Measurements from ENCODE around the gene ARMC8. TPM values are rescaled to one million over a fixed set of nuclear protein-coding genes. Genes with fewer than 3 reads are reported as not detected.

Gene ARMC8
- total RNA-seq, 4 donors from 2014 or later: 57.2 to 91.8 (median 59.5) TPM

DNA sequence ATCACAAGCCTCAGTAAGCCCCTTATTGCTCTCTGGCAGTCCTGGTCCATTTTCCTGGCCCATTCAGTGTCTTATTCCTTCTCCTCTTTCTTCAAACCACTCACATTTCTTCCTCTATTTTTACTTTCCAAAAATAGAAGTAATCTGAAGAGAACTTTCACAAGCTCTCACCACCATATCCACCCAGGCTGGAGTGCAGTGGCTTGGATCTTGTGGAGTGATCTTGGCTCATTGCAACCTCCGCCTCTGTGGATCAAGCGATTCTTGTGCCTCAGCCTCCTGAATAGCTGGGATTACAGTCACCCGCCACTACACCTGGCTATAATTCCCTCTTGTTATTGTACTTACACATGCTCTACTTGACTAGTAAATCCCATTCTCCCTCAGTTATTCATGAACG is 16.8 kb downstream of the ARMC8 start:
- Histone ChIP-seq H3K4me1 (peaks cover 4 to 14% of the 10 kb centered on the region in 2 donors), H3K27me3 (no peaks in the 10 kb centered on the region), H3K36me3 (no peaks in the 10 kb centered on the region), H3K9me3 (no peaks in the 10 kb centered on the region), H3K27ac (no peak overlapping the region), H3K4me3 (replicated peaks in 1 of 3) (no peak overlapping the region)
- 81 to 82% methylated on average over 4 of the region's 4 CpGs for WGBS, 2 donors
- TF ChIP-seq, protein P1, sequence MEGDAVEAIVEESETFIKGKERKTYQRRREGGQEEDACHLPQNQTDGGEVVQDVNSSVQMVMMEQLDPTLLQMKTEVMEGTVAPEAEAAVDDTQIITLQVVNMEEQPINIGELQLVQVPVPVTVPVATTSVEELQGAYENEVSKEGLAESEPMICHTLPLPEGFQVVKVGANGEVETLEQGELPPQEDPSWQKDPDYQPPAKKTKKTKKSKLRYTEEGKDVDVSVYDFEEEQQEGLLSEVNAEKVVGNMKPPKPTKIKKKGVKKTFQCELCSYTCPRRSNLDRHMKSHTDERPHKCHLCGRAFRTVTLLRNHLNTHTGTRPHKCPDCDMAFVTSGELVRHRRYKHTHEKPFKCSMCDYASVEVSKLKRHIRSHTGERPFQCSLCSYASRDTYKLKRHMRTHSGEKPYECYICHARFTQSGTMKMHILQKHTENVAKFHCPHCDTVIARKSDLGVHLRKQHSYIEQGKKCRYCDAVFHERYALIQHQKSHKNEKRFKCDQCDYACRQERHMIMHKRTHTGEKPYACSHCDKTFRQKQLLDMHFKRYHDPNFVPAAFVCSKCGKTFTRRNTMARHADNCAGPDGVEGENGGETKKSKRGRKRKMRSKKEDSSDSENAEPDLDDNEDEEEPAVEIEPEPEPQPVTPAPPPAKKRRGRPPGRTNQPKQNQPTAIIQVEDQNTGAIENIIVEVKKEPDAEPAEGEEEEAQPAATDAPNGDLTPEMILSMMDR (IDR thresholded peaks at IDR 0.05): no peak
- TF ChIP-seq POLR2A (IDR thresholded peaks at IDR 0.05): no peak
- intact Hi-C loops (cut with DNase I): no loop called here
- DNase-seq: peak; percentile 18 to 33

- Histone ChIP-seq H3K36me3 (no peaks in the 10 kb centered on the region), H3K27ac (no peak overlapping the region), H3K4me1 (peaks cover 4 to 14% of the 10 kb centered on the region in 2 donors), H3K9me3 (no peaks in the 10 kb centered on the region), H3K4me3 (replicated peaks in 1 of 3) (no peak overlapping the region), H3K27me3 (no peaks in the 10 kb centered on the region)
- WGBS, 2 donors: 86 to 88% methylated on average over 5 of the region's 5 CpGs
- intact Hi-C loops (cut with DNase I): no loop called here
- no peak for DNase-seq
- TF ChIP-seq, protein P1 (IDR thresholded peaks at IDR 0.05): no peak
- TF ChIP-seq POLR2A (IDR thresholded peaks at IDR 0.05): no peak
These were observed 18.4 kb downstream of the ARMC8 start for GRCh38 chr3:138205527-138205926.

GRCh38 chr3:138206196-138206595 is 19.1 kb downstream of the ARMC8 start:
- intact Hi-C loops (cut with DNase I): no loop called here
- no peak for TF ChIP-seq POLR2A (IDR thresholded peaks at IDR 0.05)
- TF ChIP-seq, protein P1 (IDR thresholded peaks at IDR 0.05): no peak
- 96 to 98% methylated on average over 2 of the region's 2 CpGs for WGBS, 2 donors
- no peak for DNase-seq
- Histone ChIP-seq H3K36me3 (no peaks in the 10 kb centered on the region), H3K27me3 (no peaks in the 10 kb centered on the region), H3K4me1 (peaks cover 4 to 14% of the 10 kb centered on the region in 2 donors), H3K27ac (no peak overlapping the region), H3K9me3 (no peaks in the 10 kb centered on the region), H3K4me3 (replicated peaks in 1 of 3) (no peak overlapping the region)

DNA sequence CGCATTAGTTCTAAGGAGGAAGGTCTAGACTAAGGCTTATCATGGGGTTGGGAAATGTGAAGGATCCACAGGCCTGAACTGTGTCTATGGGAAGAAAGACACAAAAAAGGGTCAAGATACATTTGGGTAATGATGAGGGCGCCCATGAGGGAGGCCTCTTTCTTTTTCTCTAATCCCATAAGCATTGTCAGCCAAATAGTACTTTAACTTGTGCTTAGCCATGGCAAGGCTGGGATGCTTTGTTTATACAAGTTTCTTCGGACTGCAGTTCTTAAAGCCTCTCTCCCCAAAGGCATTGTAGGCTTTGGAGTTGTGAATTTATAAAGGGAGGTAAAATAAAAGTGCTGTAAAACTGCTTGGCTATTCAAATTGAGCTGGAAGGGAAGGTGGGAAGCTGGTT is 23.4 kb downstream of the ARMC8 start:
- no peaks in the 10 kb centered on the region for H3K36me3 ChIP-seq
- no peaks in the 10 kb centered on the region for H3K9me3 ChIP-seq
- H3K4me3 ChIP-seq (replicated peaks in 1 of 3): no peak overlapping the region
- WGBS, 2 donors: 71% methylated on average over 3 of the region's 3 CpGs
- H3K27ac ChIP-seq: no peak overlapping the region
- intact Hi-C loops (cut with DNase I): no loop called here
- H3K27me3 ChIP-seq: no peaks in the 10 kb centered on the region
- TF ChIP-seq, protein P1 (IDR thresholded peaks at IDR 0.05): no peak
- TF ChIP-seq POLR2A (IDR thresholded peaks at IDR 0.05): no peak
- DNase-seq: no peak
- peaks cover 7 to 12% of the 10 kb centered on the region in 2 donors for H3K4me1 ChIP-seq

- Histone ChIP-seq H3K9me3 (no peaks in the 10 kb centered on the region), H3K27me3 (no peaks in the 10 kb centered on the region), H3K4me1 (peaks cover 7 to 12% of the 10 kb centered on the region in 2 donors), H3K27ac (no peak overlapping the region), H3K36me3 (no peaks in the 10 kb centered on the region), H3K4me3 (replicated peaks in 1 of 3) (no peak overlapping the region)
- intact Hi-C loops (cut with DNase I): no loop called here
- 98% methylated on average over 7 of the region's 7 CpGs for WGBS, 2 donors
- DNase-seq: no peak
- TF ChIP-seq POLR2A (IDR thresholded peaks at IDR 0.05): no peak
- TF ChIP-seq, protein P1 (IDR thresholded peaks at IDR 0.05): no peak
These were observed 26.4 kb downstream of the ARMC8 start for GRCh38 chr3:138213398-138214085.
